ENCODE measurements around the gene HAGHL.

GRCh38 chr16:703406-703805 lies 23.5 kb upstream of the HAGHL start:
- no peak for TF ChIP-seq POLR2AphosphoS5 (IDR thresholded peaks at IDR 0.05)
- TF ChIP-seq POLR2A (IDR thresholded peaks at IDR 0.05): no peak

Data from spleen (tissue), 3 donors.